OCI-LY1 (cell line): ENCODE data around the gene FER1L5.

Experiments used
- H2AFZ ChIP-seq: fragments of 200-600 bp; sonication (generic), shearing (Covaris generic); 2 replicates; pipeline ENCODE4 v1.6.0; 2014; ENCODE audit warnings: antibody characterized with exemption, mild to moderate bottlenecking, low read length
- H3F3A ChIP-seq: fragments of 200-600 bp; sonication (generic), shearing (Covaris generic); 2 replicates; pipeline ENCODE4 v1.6.0; 2014; ENCODE audit warnings: mild to moderate bottlenecking, antibody characterized with exemption, low read length, moderate library complexity; ENCODE audit not compliant: insufficient read depth
- H3K27ac ChIP-seq: fragments of 200-600 bp; sonication (generic); 2 replicates; pipeline ENCODE4 v1.5.1; 2014; ENCODE audit warnings: low read length, mixed run types, mild to moderate bottlenecking, low read depth; ENCODE audit not compliant: poor library complexity, severe bottlenecking
- H3K27me3 ChIP-seq: fragments of 200-600 bp; sonication (generic); 2 replicates; pipeline ENCODE4 v1.6.0; 2014; ENCODE audit warnings: antibody characterized with exemption, mild to moderate bottlenecking, low read length, moderate library complexity; ENCODE audit not compliant: insufficient read depth
- H3K36me3 ChIP-seq: fragments of 200-600 bp; sonication (generic); 2 replicates; pipeline ENCODE4 v1.6.1; 2014; ENCODE audit warnings: mild to moderate bottlenecking, antibody characterized with exemption, low read length, moderate library complexity, mixed read lengths; ENCODE audit not compliant: insufficient read depth
- H3K4me1 ChIP-seq: fragments of 200-600 bp; sonication (generic); 2 replicates; pipeline ENCODE4 v1.5.1; 2014; ENCODE audit warnings: mild to moderate bottlenecking, low read length, moderate library complexity; ENCODE audit not compliant: insufficient read depth, severe bottlenecking
- H3K4me2 ChIP-seq: fragments of 200-600 bp; sonication (generic), shearing (Covaris generic); 2 replicates; pipeline ENCODE4 v1.6.1; 2014; ENCODE audit warnings: low read length
- H3K4me3 ChIP-seq: fragments of 200-600 bp; sonication (generic); 2 replicates; pipeline ENCODE4 v1.5.1; 2014; ENCODE audit warnings: low read length, low read depth, mild to moderate bottlenecking, mixed read lengths; ENCODE audit not compliant: poor library complexity, severe bottlenecking
- H3K79me2 ChIP-seq: fragments of 200-600 bp; shearing (Covaris generic); 2 replicates; pipeline ENCODE4 v1.6.1; 2016; ENCODE audit warnings: mixed run types, low read length, mixed read lengths; ENCODE audit not compliant: insufficient read depth
- H3K9ac ChIP-seq: fragments of 200-600 bp; sonication (generic), shearing (Covaris generic); 2 replicates; pipeline ENCODE4 v1.6.1; 2014; ENCODE audit warnings: mild to moderate bottlenecking, low read length, mixed read lengths
- H3K9me2 ChIP-seq: fragments of 200-600 bp; sonication (generic), shearing (Covaris generic); 2 replicates; pipeline ENCODE4 v1.6.1; 2014; ENCODE audit warnings: low read depth, mild to moderate bottlenecking, low read length, mixed read lengths
- H3K9me3 ChIP-seq: fragments of 200-600 bp; shearing (Covaris generic); 2 replicates; pipeline ENCODE4 v1.6.1; 2014; ENCODE audit warnings: low read length, mixed read lengths
- H4K20me1 ChIP-seq: fragments of 200-600 bp; sonication (generic), shearing (Covaris generic); 2 replicates; pipeline ENCODE4 v1.6.0; 2016; ENCODE audit warnings: mild to moderate bottlenecking, low read length; ENCODE audit not compliant: insufficient read depth
- CTCF ChIP-seq: fragments of 200-600 bp; sonication (generic), shearing (Covaris generic); IDR thresholded peaks from 2 replicates; pipeline ENCODE4 v1.5.1; 2017; ENCODE audit warnings: mild to moderate bottlenecking, antibody characterized with exemption, low read length, moderate library complexity, mixed read lengths
- EZH2 ChIP-seq: fragments of 200-600 bp; sonication (generic), shearing (Covaris generic); IDR thresholded peaks from 2 replicates; pipeline ENCODE4 v1.8.0; 2017; ENCODE audit warnings: borderline replicate concordance, mixed run types, mild to moderate bottlenecking, antibody characterized with exemption, low read length, moderate library complexity, mixed read lengths

The FER1L5 gene

GRCh38 chr2:96618596-96619283, 23.8 kb upstream of the FER1L5 start:
- H3K9ac ChIP-seq, result no peak overlapping the region
- H3K27ac ChIP-seq, result no peak overlapping the region
- no peaks in the 10 kb centered on the region for H3K27me3 ChIP-seq
- peaks cover 61% of the 10 kb centered on the region for H3K36me3 ChIP-seq
- H3K79me2 ChIP-seq, result no peaks in the 10 kb centered on the region
- no peaks in the 10 kb centered on the region for H3K9me3 ChIP-seq
- H4K20me1 ChIP-seq, result no peaks in the 10 kb centered on the region
- no peaks in the 10 kb centered on the region for H3F3A ChIP-seq
- TF ChIP-seq EZH2, result no peak
- no peak for TF ChIP-seq CTCF
- H3K4me2 ChIP-seq, result no peak overlapping the region
- H2AFZ ChIP-seq, result no peak overlapping the region
- no peaks in the 10 kb centered on the region for H3K4me1 ChIP-seq
- H3K9me2 ChIP-seq, result no peaks in the 10 kb centered on the region
- H3K4me3 ChIP-seq, result no peak overlapping the region

DNA sequence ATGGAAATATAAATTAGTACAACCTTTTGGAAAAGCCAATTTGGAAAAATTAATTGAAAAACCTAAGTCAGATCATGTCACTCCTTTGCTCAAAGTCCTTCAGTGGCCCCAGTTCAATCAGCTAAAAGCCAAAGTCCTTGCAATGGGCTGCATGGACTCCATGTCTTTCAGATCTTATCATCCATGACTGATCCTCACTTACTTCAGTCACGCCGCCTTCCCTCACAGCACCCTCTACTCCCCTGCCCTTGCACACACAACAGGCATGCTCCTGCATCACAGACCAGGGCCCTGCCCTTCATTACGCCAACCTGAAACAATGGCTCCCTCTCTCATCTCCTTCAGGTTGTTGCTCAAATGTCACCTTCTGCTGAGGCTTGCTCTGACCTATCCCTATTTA, 20.0 kb upstream of the FER1L5 start:
- TF ChIP-seq EZH2 (no peak), CTCF (no peak)
- no peaks in the 10 kb centered on the region for H3K79me2 ChIP-seq
- no peak overlapping the region for H3K4me2 ChIP-seq
- no peaks in the 10 kb centered on the region for H4K20me1 ChIP-seq
- peaks cover 53% of the 10 kb centered on the region for H3K36me3 ChIP-seq
- no peak overlapping the region for H3K9ac ChIP-seq
- no peaks in the 10 kb centered on the region for H3K9me2 ChIP-seq
- no peaks in the 10 kb centered on the region for H3K9me3 ChIP-seq
- H3K27me3 ChIP-seq, result no peaks in the 10 kb centered on the region
- no peak overlapping the region for H3K4me3 ChIP-seq
- no peaks in the 10 kb centered on the region for H3F3A ChIP-seq
- H2AFZ ChIP-seq, result no peak overlapping the region
- no peak overlapping the region for H3K27ac ChIP-seq
- no peaks in the 10 kb centered on the region for H3K4me1 ChIP-seq

- H3K36me3 ChIP-seq, result peaks cover 56% of the 10 kb centered on the region
Measured at GRCh38 chr2:96623116-96623515, 19.4 kb upstream of the FER1L5 start.

More at GRCh38 chr2:96623116-96623515, 19.4 kb upstream of the FER1L5 start:
- H3K4me1 ChIP-seq, result no peaks in the 10 kb centered on the region
- H2AFZ ChIP-seq, result no peak overlapping the region
- H3K27ac ChIP-seq, result no peak overlapping the region
- no peaks in the 10 kb centered on the region for H4K20me1 ChIP-seq
- TF ChIP-seq CTCF (no peak), EZH2 (no peak)
- no peaks in the 10 kb centered on the region for H3F3A ChIP-seq
- H3K9me3 ChIP-seq, result no peaks in the 10 kb centered on the region
- H3K4me3 ChIP-seq, result no peak overlapping the region
- no peaks in the 10 kb centered on the region for H3K9me2 ChIP-seq
- H3K4me2 ChIP-seq, result no peak overlapping the region
- no peaks in the 10 kb centered on the region for H3K79me2 ChIP-seq
- no peak overlapping the region for H3K9ac ChIP-seq
- H3K27me3 ChIP-seq, result no peaks in the 10 kb centered on the region
